A549 (cell line): ENCODE data around the gene ADORA2B. TPM values are rescaled to one million over a fixed set of nuclear protein-coding genes. Genes with fewer than 3 reads are reported as not detected.

Source experiments
- ATAC-seq, 2 experiments: fragments of 200-7000 bp in 1 of 2; fragments of >200 bp in 1 of 2; cut with Nextera tagmentation in 1 of 2; cut with Tn5 transposase in 1 of 2; 3 replicates each; pipeline versions ENCODE4 v1.8.0 to v1.9.1; 2018 to 2020; ENCODE audit warnings: mild to moderate bottlenecking in 1 of 2, moderate library complexity in 1 of 2
- CTCF ChIA-PET: fragments of 300-600 bp; sonication (Branson Sonifier 250); formaldehyde crosslinking; extraction: SDS; loops from one replicate; lab custom pipeline; 2021; ENCODE audit warnings: antibody characterized with exemption, inconsistent platforms; lab: Yijun Ruan, JAX
- POLR2A ChIA-PET: fragments of 350-600 bp; formaldehyde crosslinking; extraction: SDS; loops from one replicate; lab custom pipeline; 2021; ENCODE audit warnings: antibody characterized with exemption, inconsistent platforms; lab: Yijun Ruan, JAX
- DNase-seq, 2 experiments: peaks; one replicate each; pipeline versions ENCODE4 v3.0.0 to v3.0.0-alpha.2; 2011 to 2016; ENCODE audit warnings: low read depth in 1 of 2, low spot score in 1 of 2
- FAIRE-seq: peaks from 2 replicates; lab custom pipeline; 2011; peaks lifted over from hg19 to GRCh38; lab: Jason Lieb, UNC
- H3K27ac ChIP-seq, 2 experiments: fragments of >200 bp; sonication (Bioruptor Twin); formaldehyde crosslinking; 3 replicates each; pipeline ENCODE4 v1.5.1; 2016 to 2017
- H3K4me1 ChIP-seq: fragments of >200 bp; sonication (Bioruptor Twin); formaldehyde crosslinking; 3 replicates; pipeline ENCODE4 v1.6.1; 2016
- H3K4me2 ChIP-seq: fragments of >200 bp; sonication (Bioruptor Twin); formaldehyde crosslinking; 3 replicates; pipeline ENCODE4 v1.6.1; 2016
- H3K4me3 ChIP-seq: fragments of >200 bp; sonication (Bioruptor Twin); formaldehyde crosslinking; 3 replicates; pipeline ENCODE4 v1.5.1; 2016
- H3K9me3 ChIP-seq: fragments of >200 bp; sonication (Bioruptor Twin); formaldehyde crosslinking; 3 replicates; pipeline ENCODE4 v1.6.1; 2016
- BCL3 ChIP-seq: fragments of >200 bp; sonication (Bioruptor Twin); formaldehyde crosslinking; IDR thresholded peaks from 3 replicates; pipeline ENCODE4 v1.6.1; 2016
- BHLHE40 ChIP-seq: IDR thresholded peaks from 2 replicates; pipeline ENCODE4 v1.6.1; 2012; ENCODE audit warnings: low read depth, low read length, inconsistent platforms
- CBX2 ChIP-seq: fragments of 200-600 bp; sonication (generic); IDR thresholded peaks from 2 replicates; pipeline ENCODE4 v1.6.1; 2016; ENCODE audit warnings: low read depth, mild to moderate bottlenecking, borderline replicate concordance
- CHD2 ChIP-seq: fragments of 150-350 bp; IDR thresholded peaks from 2 replicates; pipeline ENCODE4 v1.6.1; 2014; ENCODE audit warnings: low read length; ENCODE audit not compliant: partially characterized antibody
- EHF ChIP-seq: fragments of 250-450 bp; sonication (Bioruptor Pico); IDR thresholded peaks from 2 replicates; pipeline ENCODE4 v1.5.0; 2020; ENCODE audit warnings: mild to moderate bottlenecking
- EHMT2 ChIP-seq: fragments of 200-600 bp; sonication (generic); IDR thresholded peaks from 2 replicates; pipeline ENCODE4 v1.6.1; 2016; ENCODE audit warnings: antibody characterized with exemption, low read depth, mild to moderate bottlenecking, moderate library complexity
- EP300 ChIP-seq, 2 experiments: fragments of >200 bp; sonication (Bioruptor Twin); formaldehyde crosslinking; IDR thresholded peaks; 2 replicates in 1 of 2; 3 replicates in 1 of 2; pipeline ENCODE4 v1.6.1; 2016 to 2017
- ESRRA ChIP-seq: fragments of 150-350 bp; IDR thresholded peaks from 2 replicates; pipeline ENCODE4 v1.6.1; 2014; ENCODE audit warnings: mild to moderate bottlenecking, low read length, borderline replicate concordance
- FOXS1 ChIP-seq: fragments of 250-450 bp; sonication (Bioruptor Pico); IDR thresholded peaks from 2 replicates; pipeline ENCODE4 v1.5.0; 2020; ENCODE audit warnings: mild to moderate bottlenecking, moderate library complexity
- HDAC2 ChIP-seq: fragments of 200-600 bp; sonication (generic); IDR thresholded peaks from 2 replicates; pipeline ENCODE4 v1.6.1; 2016
- HES2 ChIP-seq: fragments of >200 bp; sonication (Bioruptor Twin); formaldehyde crosslinking; IDR thresholded peaks from 2 replicates; pipeline ENCODE4 v1.6.1; 2016
- HMGXB4 ChIP-seq: fragments of 250-450 bp; sonication (Bioruptor Pico); IDR thresholded peaks from 2 replicates; pipeline ENCODE4 v1.5.0; 2021; ENCODE audit warnings: mild to moderate bottlenecking, moderate library complexity, borderline replicate concordance
- HOXB5 ChIP-seq: fragments of 250-450 bp; sonication (Bioruptor Pico); IDR thresholded peaks from 2 replicates; pipeline ENCODE4 v1.5.0; 2020; ENCODE audit warnings: mild to moderate bottlenecking, moderate library complexity
- JUNB ChIP-seq: fragments of >200 bp; sonication (Bioruptor Twin); formaldehyde crosslinking; IDR thresholded peaks from 2 replicates; pipeline ENCODE4 v1.6.1; 2016
- KDM5A ChIP-seq: fragments of 200-600 bp; sonication (generic); IDR thresholded peaks from 2 replicates; pipeline ENCODE4 v1.6.1; 2016; ENCODE audit warnings: antibody characterized with exemption, mild to moderate bottlenecking
- MAFK ChIP-seq: fragments of 450-650 bp; IDR thresholded peaks from 2 replicates; pipeline ENCODE4 v1.6.1; 2014; ENCODE audit not compliant: partially characterized antibody
- MAX ChIP-seq: IDR thresholded peaks from 2 replicates; pipeline ENCODE4 v1.6.1; 2012
- NFE2L2 ChIP-seq: fragments of 150-350 bp; conservative IDR thresholded peaks from 2 replicates; pipeline ENCODE4 v1.6.1; 2014; ENCODE audit warnings: low read length
- NPAS2 ChIP-seq: fragments of 250-450 bp; sonication (Bioruptor Pico); IDR thresholded peaks from 2 replicates; pipeline ENCODE4 v1.8.0; 2022; ENCODE audit warnings: mild to moderate bottlenecking, moderate library complexity, borderline replicate concordance
- RAD21 ChIP-seq, 2 experiments: fragments of >200 bp in 1 of 2; sonication (Bioruptor Twin) in 1 of 2; formaldehyde crosslinking in 1 of 2; IDR thresholded peaks in 1 of 2; conservative IDR thresholded peaks in 1 of 2; 2 replicates in 1 of 2; 3 replicates in 1 of 2; pipeline ENCODE4 v1.6.1; 2012 to 2018; ENCODE audit warnings: inconsistent platforms in 1 of 2
- RARB ChIP-seq: fragments of 250-450 bp; sonication (Bioruptor Pico); IDR thresholded peaks from 2 replicates; pipeline ENCODE4 v1.8.0; 2021; ENCODE audit warnings: mild to moderate bottlenecking, moderate library complexity
- SMC3 ChIP-seq: fragments of >200 bp; sonication (Bioruptor Twin); formaldehyde crosslinking; IDR thresholded peaks from 3 replicates; pipeline ENCODE4 v1.6.1; 2018; ENCODE audit warnings: inconsistent platforms
- TFCP2L1 ChIP-seq: fragments of 250-450 bp; sonication (Bioruptor Pico); IDR thresholded peaks from 2 replicates; pipeline ENCODE4 v1.5.0; 2021; ENCODE audit warnings: mild to moderate bottlenecking
- ZC3H11A ChIP-seq: fragments of 450-650 bp; IDR thresholded peaks from 2 replicates; pipeline ENCODE4 v1.6.1; 2014; ENCODE audit warnings: antibody characterized with exemption, mild to moderate bottlenecking
- ZFP36 ChIP-seq: fragments of 450-650 bp; IDR thresholded peaks from 2 replicates; pipeline ENCODE4 v1.6.1; 2014; ENCODE audit warnings: borderline replicate concordance; ENCODE audit not compliant: partially characterized antibody
- ZSCAN20 ChIP-seq: fragments of 250-450 bp; sonication (Bioruptor Pico); IDR thresholded peaks from 2 replicates; pipeline ENCODE4 v1.8.0; 2022; ENCODE audit warnings: mild to moderate bottlenecking, moderate library complexity
- WGBS: methylation state at CpG from one replicate; pipeline ENCODE4 v1.1.6; 2017; ENCODE audit errors: missing lambda C conversion rate; 5-methylcytosine and 5-hydroxymethylcytosine counted together
- polyA plus RNA-seq, 4 experiments: library from polyadenylated mRNA; depleted of rRNA in 3 of 4; stranded (reverse); fragments of >200 nt; fragmentation: RNase III in 1 of 4; extraction: RNeasy Plus Mini Kit Qiagen cat#74134 plus additional on column Dnase treatment in 1 of 4; gene quantifications; 2 replicates in 3 of 4; 3 replicates in 1 of 4; pipeline ENCODE4 v1.2.3, GENCODE V29; 2011 to 2017
- TF ChIP-seq, protein P1 (sequence below): fragments of 450-650 bp; IDR thresholded peaks from 2 replicates; pipeline ENCODE4 v1.6.1; 2014; ENCODE audit warnings: antibody characterized with exemption
- TF ChIP-seq, protein P2 (sequence below): IDR thresholded peaks from 2 replicates; pipeline ENCODE4 v1.6.1; 2012

Gene ADORA2B
- polyA plus RNA-seq, 2 of the 4 experiments (the other 2 are of a cell fraction) = 5.7 to 10.2 TPM

DNA sequence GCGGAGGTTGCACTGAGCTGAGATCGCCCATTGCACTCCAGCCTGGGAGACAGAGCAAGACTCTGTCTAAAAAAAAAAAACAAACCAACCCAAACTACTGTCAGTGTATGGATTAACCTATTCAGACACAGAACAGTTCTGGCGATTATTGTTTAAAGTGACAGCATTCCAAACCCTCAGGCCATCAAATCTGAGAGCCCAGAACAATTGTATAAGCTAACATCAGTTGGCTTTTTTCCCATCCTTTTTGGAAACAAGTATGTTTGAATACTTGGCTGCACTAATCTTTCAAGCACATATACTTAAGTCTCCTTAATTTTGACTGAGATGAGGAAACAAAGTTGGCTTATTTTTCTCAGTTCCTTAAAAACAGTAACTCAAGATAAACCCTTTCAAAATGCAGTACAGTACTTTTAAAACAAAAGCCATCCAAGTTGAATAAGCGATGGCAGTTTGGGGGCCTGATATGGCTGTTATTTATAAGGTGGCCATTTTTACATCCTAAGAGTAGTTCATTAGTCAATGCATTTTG lies 53.2 kb downstream of the ADORA2B start:
- Histone ChIP-seq H3K4me1 (peaks cover 10% of the 10 kb centered on the region; the same call in 1 of the 3 replicates), H3K4me2 (peak overlapping the region; percentile 70)
- CTCF ChIA-PET = interaction anchor here (0.6 to 7.7 kb wide), 18 partner anchors 9 to 175 kb away, joined by 3 to 105 read pairs (median 5); partner anchors contain the start of gene ADORA2B
- TF ChIP-seq EP300 (IDR thresholded peaks at IDR 0.05) = no peak
- TF ChIP-seq CBX2 = no peak
- no peak for TF ChIP-seq SMC3
- TF ChIP-seq NPAS2 (CRISPR knock-in tag) = no peak
- TF ChIP-seq NFE2L2 = no peak
- TF ChIP-seq JUNB = no peak
- TF ChIP-seq, all 56 proteins: peak for 0
- WGBS = 79% methylated on average over 4 of the region's 4 CpGs
- POLR2A ChIA-PET = interaction anchor here (1.9 to 2.5 kb wide), 2 partner anchors 39 to 53 kb away, joined by 15 to 24 read pairs; partner anchors contain the start of gene ADORA2B
- Histone ChIP-seq H3K9me3 (peaks cover 21% of the 10 kb centered on the region), H3K27ac (peak overlapping the region; percentile 6 to 97; a peak in 2 of 6 replicates), H3K4me3 (peak overlapping the region; percentile 95; the same call in 1 of the 3 replicates)
- FAIRE-seq = no peak
- ATAC-seq = no peak
- no peak for DNase-seq

- CTCF ChIA-PET = interaction anchor here (0.6 to 7.7 kb wide), 22 partner anchors 14 to 1027 kb away, joined by 3 to 105 read pairs (median 5); partner anchors contain the start of gene ADORA2B
- DNase-seq (peak; percentile 99), ATAC-seq (peak; percentile 94 to 97), FAIRE-seq (peak; percentile 94)
- H3K4me1 ChIP-seq = peaks cover 10% of the 10 kb centered on the region; the same call in 1 of the 3 replicates
- WGBS = under 1% methylated on average over 27 of the region's 91 CpGs
- H3K9me3 ChIP-seq = peaks cover 21% of the 10 kb centered on the region
- peak within 1 kb of the TSS; percentile 94 to 97 for H3K27ac ChIP-seq
- peak within 1 kb of the TSS; percentile 89 for H3K4me2 ChIP-seq
- POLR2A ChIA-PET = interaction anchor here (0.9 to 2.5 kb wide), 16 partner anchors 10 to 736 kb away, joined by 3 to 24 read pairs (median 4); partner anchors contain the start of gene ADORA2B
- H3K4me3 ChIP-seq = peak within 1 kb of the TSS; percentile 95
- TF ChIP-seq RARB = no peak
- TF ChIP-seq, protein P1, sequence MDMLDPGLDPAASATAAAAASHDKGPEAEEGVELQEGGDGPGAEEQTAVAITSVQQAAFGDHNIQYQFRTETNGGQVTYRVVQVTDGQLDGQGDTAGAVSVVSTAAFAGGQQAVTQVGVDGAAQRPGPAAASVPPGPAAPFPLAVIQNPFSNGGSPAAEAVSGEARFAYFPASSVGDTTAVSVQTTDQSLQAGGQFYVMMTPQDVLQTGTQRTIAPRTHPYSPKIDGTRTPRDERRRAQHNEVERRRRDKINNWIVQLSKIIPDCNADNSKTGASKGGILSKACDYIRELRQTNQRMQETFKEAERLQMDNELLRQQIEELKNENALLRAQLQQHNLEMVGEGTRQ = 0 out of 2 replicates have a peak, but pooled peaks have one; percentile 54
- TF ChIP-seq HES2 = no peak
- no peak for TF ChIP-seq FOXS1 (CRISPR knock-in tag)
- TF ChIP-seq ZFP36 = no peak
- TF ChIP-seq BCL3 = peak; percentile 99
- TF ChIP-seq KDM5A = no peak
- no peak for TF ChIP-seq ESRRA
- TF ChIP-seq, protein P2, sequence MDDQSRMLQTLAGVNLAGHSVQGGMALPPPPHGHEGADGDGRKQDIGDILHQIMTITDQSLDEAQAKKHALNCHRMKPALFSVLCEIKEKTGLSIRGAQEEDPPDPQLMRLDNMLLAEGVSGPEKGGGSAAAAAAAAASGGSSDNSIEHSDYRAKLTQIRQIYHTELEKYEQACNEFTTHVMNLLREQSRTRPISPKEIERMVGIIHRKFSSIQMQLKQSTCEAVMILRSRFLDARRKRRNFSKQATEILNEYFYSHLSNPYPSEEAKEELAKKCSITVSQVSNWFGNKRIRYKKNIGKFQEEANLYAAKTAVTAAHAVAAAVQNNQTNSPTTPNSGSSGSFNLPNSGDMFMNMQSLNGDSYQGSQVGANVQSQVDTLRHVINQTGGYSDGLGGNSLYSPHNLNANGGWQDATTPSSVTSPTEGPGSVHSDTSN = peak; percentile 43; the same call in 1 of the 2 replicates
- TF ChIP-seq HDAC2 = no peak; the same call in 1 of the 2 replicates
- no peak for TF ChIP-seq EHMT2
- TF ChIP-seq SMC3 = no peak; the same call in 2 of the 3 replicates
- TF ChIP-seq HMGXB4 (CRISPR knock-in tag) = peak; percentile 54; the same call in 1 of the 2 replicates
- 0 out of 2 replicates have a peak, but pooled peaks have one; percentile 41 for TF ChIP-seq HOXB5 (CRISPR knock-in tag)
- 0 out of 2 replicates have a peak, but pooled peaks have one; percentile 31 for TF ChIP-seq BHLHE40
- TF ChIP-seq NFE2L2 = no peak
- TF ChIP-seq ZC3H11A = no peak
- no peak for TF ChIP-seq EHF (CRISPR knock-in tag)
- no peak for TF ChIP-seq ZSCAN20 (CRISPR knock-in tag)
- no peak for TF ChIP-seq CBX2
- no peak for TF ChIP-seq MAFK
- peak; percentile 93 for TF ChIP-seq MAX
- peak; percentile 78; the same call in 1 of the 2 replicates for TF ChIP-seq TFCP2L1 (CRISPR knock-in tag)
- TF ChIP-seq RAD21 (conservative IDR thresholded peaks at IDR 0.05 in 1 of 2, IDR thresholded peaks at IDR 0.05 in 1 of 2) = no peak; a peak in 1 of 5 replicates
- no peak for TF ChIP-seq CHD2
Measured at GRCh38 chr17:15999141-15999973, 54.4 kb downstream of the ADORA2B start, which contains the start of the genes TTC19 and ZSWIM7. Gene TTC19 (plus strand): TSS chr17:15999824. CDS start chr17:15999849, 25 bp downstream. Gene ZSWIM7 (minus strand): TSS chr17:15999704. CDS start chr17:15999594, 110 bp downstream.
